HepG2 (cell line): Measurements from ENCODE around the gene MEG3. TPM values are rescaled to one million over a fixed set of nuclear protein-coding genes. Genes with fewer than 3 reads are reported as not detected.

Experiments used
- ATAC-seq: fragments of 200-7000 bp; cut with Tn5 transposase; 3 replicates; pipeline ENCODE4 v1.9.1; 2020; ENCODE audit warnings: mild to moderate bottlenecking, moderate library complexity
- BruUV-seq: library from RNA; stranded (reverse); fragments of 400-500 nt; replicated peaks from 2 replicates; lab custom pipeline; 2021; lab: Mats Ljungman, UMichigan
- CTCF ChIA-PET: fragments of 300-600 bp; formaldehyde crosslinking; extraction: SDS; loops from one replicate; lab custom pipeline; 2021; ENCODE audit warnings: low total read pairs, inconsistent platforms, low intra/inter-chr PET ratio; lab: Yijun Ruan, JAX
- POLR2A ChIA-PET: fragments of 350-600 bp; sonication (Branson Sonifier 250); formaldehyde crosslinking; loops from one replicate; lab custom pipeline; 2020; ENCODE audit warnings: antibody characterized with exemption, inconsistent platforms; lab: Yijun Ruan, JAX
- DNase-seq: peaks from one replicate; pipeline ENCODE4 v3.0.0-alpha.2; 2015; ENCODE audit warnings: low spot score
- FAIRE-seq: peaks from 3 replicates; lab custom pipeline; 2011; peaks lifted over from hg19 to GRCh38; lab: Jason Lieb, UNC
- H2AFZ ChIP-seq: one replicate; pipeline ENCODE4 v1.6.1; 2011; ENCODE audit warnings: low read length, inconsistent platforms
- H3K27ac ChIP-seq: fragments of 300-600 bp; 3 replicates; pipeline ENCODE4 v1.8.0; 2011; ENCODE audit warnings: mixed run types, mild to moderate bottlenecking, mixed read lengths, low read length, inconsistent platforms; ENCODE audit not compliant: insufficient read depth; ENCODE audit errors: extremely low read length
- H3K27me3 ChIP-seq, 2 experiments: fragments of 200-600 bp in 1 of 2; 2 replicates in 1 of 2; 3 replicates in 1 of 2; pipeline versions ENCODE4 v1.6.0 to v1.8.0; 2011; ENCODE audit warnings: low read length in 2 of 2, mild to moderate bottlenecking in 2 of 2, moderate library complexity in 2 of 2, inconsistent platforms in 1 of 2; ENCODE audit not compliant: insufficient read depth in 2 of 2, control insufficient read depth in 1 of 2
- H3K36me3 ChIP-seq, 2 experiments: fragments of 200-600 bp in 1 of 2; replicated peaks in 1 of 2; 2 replicates in 1 of 2; 3 replicates in 1 of 2; pipeline versions ENCODE4 v1.5.1 to v1.8.0; 2011; ENCODE audit warnings: low read length in 2 of 2, inconsistent platforms in 1 of 2; ENCODE audit not compliant: insufficient read depth in 2 of 2, control insufficient read depth in 1 of 2
- H3K4me1 ChIP-seq: 2 replicates; pipeline ENCODE4 v1.5.1; 2012; ENCODE audit warnings: low read length, inconsistent platforms; ENCODE audit not compliant: insufficient read depth
- H3K4me2 ChIP-seq: 2 replicates; pipeline ENCODE4 v1.6.0; 2011; ENCODE audit warnings: low read depth, low read length, inconsistent platforms
- H3K4me3 ChIP-seq, 3 experiments: fragments of 200-600 bp in 1 of 3; sonication (generic), shearing (Covaris generic) in 1 of 3; replicated peaks in 1 of 3; 2 replicates each; pipeline ENCODE4 v1.5.1; 2011 to 2016; ENCODE audit warnings: low read length in 3 of 3, inconsistent platforms in 2 of 3, low read depth in 2 of 3, mild to moderate bottlenecking in 2 of 3, control low read depth in 1 of 3, mixed read lengths in 1 of 3; ENCODE audit not compliant: insufficient read depth in 1 of 3
- H3K79me2 ChIP-seq: one replicate; pipeline ENCODE4 v1.6.1; 2011; ENCODE audit warnings: low read length, inconsistent platforms; ENCODE audit not compliant: insufficient read depth
- H3K9ac ChIP-seq: 2 replicates; pipeline ENCODE4 v1.6.0; 2011; ENCODE audit warnings: mild to moderate bottlenecking, low read depth, low read length, inconsistent platforms; ENCODE audit not compliant: insufficient read depth
- H3K9me3 ChIP-seq: 2 replicates; pipeline ENCODE4 v1.5.1; 2012; ENCODE audit warnings: mild to moderate bottlenecking, low read length
- H4K20me1 ChIP-seq: 2 replicates; pipeline ENCODE4 v1.6.0; 2011; ENCODE audit warnings: inconsistent platforms, mild to moderate bottlenecking, low read length, moderate library complexity; ENCODE audit not compliant: insufficient read depth
- FOXC1 ChIP-seq: sonication (generic); formaldehyde crosslinking; IDR thresholded peaks from 2 replicates; pipeline ENCODE4 v1.8.0; 2022; ENCODE audit warnings: mild to moderate bottlenecking, missing genetic modification reagents, borderline replicate concordance
- GLI4 ChIP-seq: sonication (generic); formaldehyde crosslinking; IDR thresholded peaks from 2 replicates; pipeline ENCODE4 v1.5.1; 2020; ENCODE audit warnings: missing genetic modification reagents, mild to moderate bottlenecking, moderate library complexity, borderline replicate concordance
- KLF16 ChIP-seq, 2 experiments: sonication (generic) in 1 of 2; formaldehyde crosslinking in 1 of 2; IDR thresholded peaks; 2 replicates each; pipeline versions ENCODE4 v1.6.1 to v1.8.0; 2016 to 2023; ENCODE audit warnings: missing genetic modification reagents in 2 of 2, missing compliant biosample characterization in 1 of 2
- ZNF160 ChIP-seq: sonication (generic); formaldehyde crosslinking; IDR thresholded peaks from 2 replicates; pipeline ENCODE4 v1.8.0; 2022; ENCODE audit warnings: mild to moderate bottlenecking, inconsistent platforms, missing genetic modification reagents
- ZNF564 ChIP-seq: sonication (generic); formaldehyde crosslinking; IDR thresholded peaks from 2 replicates; pipeline ENCODE4 v1.8.1; 2023; ENCODE audit warnings: mild to moderate bottlenecking, missing genetic modification reagents
- WGBS: methylation state at CpG from one replicate; pipeline ENCODE4 v1.1.6; 2017; ENCODE audit warnings: low lambda C conversion rate; 5-methylcytosine and 5-hydroxymethylcytosine counted together
- in situ Hi-C: cut with HindIII; loops from 2 replicates; pipeline ENCODE4 v1.10.0; 2017; ENCODE audit warnings: low pct_unique_long_range_greater_than_20kb; ENCODE audit not compliant: extremely low pct_ligation_motif_present
- intact Hi-C: fragments of 100-400 bp; cut with micrococcal nuclease; formaldehyde crosslinking; loops from one replicate; pipeline ENCODE4 v1.10.0; 2022; ENCODE audit not compliant: unreplicated experiment
- polyA plus RNA-seq, 8 experiments: library from polyadenylated mRNA; depleted of rRNA in 3 of 8; stranded (reverse) in 7 of 8; unstranded in 1 of 8; fragments of >200 nt; fragmentation: Illumina TruSeq in 4 of 8; extraction: Trizol in 4 of 8; gene quantifications; 2 replicates each; pipeline versions ENCODE4 v1.2.1 to v1.2.3, GENCODE V29; 2011 to 2016; ENCODE audit warnings: low read depth in 4 of 8, missing spikeins in 1 of 8, mixed read lengths in 1 of 8; ENCODE audit not compliant: insufficient read depth in 1 of 8
- total RNA-seq, 5 experiments: library from RNA; depleted of rRNA; stranded (reverse); fragments of >200 nt; fragmentation: Illumina TruSeq; extraction: Trizol; gene quantifications; 2 replicates each; pipeline ENCODE4 v1.2.3, GENCODE V29; 2016; ENCODE audit warnings: low read depth in 1 of 5
- TF ChIP-seq, protein P1 (sequence below): sonication (generic); formaldehyde crosslinking; IDR thresholded peaks from 2 replicates; pipeline ENCODE4 v1.4.0; 2020; ENCODE audit warnings: mild to moderate bottlenecking, missing genetic modification reagents
- TF ChIP-seq, protein P2 (sequence below): sonication (generic); formaldehyde crosslinking; conservative IDR thresholded peaks from 2 replicates; pipeline ENCODE4 v1.8.0; 2022; ENCODE audit warnings: mild to moderate bottlenecking, moderate library complexity, missing genetic modification reagents

The MEG3 gene
- total and polyA plus RNA-seq, 2 of the 13 experiments (the other 11 are each of a cell fraction or from before 2014, with no cell fraction given) = 0.17 TPM; not detected in 1

DNA sequence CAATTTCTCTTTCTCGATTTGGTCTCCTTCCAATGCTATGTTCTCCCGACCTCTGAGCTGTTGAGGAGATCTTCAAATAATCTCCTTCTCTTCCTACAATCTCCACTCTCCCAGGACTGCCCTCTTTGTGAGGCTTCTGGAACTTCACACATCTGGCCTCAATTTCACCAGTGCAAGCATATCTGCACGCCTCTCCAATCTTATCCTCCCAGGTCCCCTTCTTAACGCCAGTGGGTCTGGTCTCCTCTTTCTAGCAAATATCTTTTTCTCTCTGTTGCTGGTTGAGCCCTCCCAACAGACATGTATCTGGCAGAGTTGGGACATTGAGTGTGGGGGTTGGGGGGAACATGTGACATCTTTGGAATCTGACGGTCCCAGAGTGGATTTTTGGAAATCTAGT lies 59.7 kb downstream of the MEG3 start:
- no peak for ATAC-seq
- TF ChIP-seq, protein P1, sequence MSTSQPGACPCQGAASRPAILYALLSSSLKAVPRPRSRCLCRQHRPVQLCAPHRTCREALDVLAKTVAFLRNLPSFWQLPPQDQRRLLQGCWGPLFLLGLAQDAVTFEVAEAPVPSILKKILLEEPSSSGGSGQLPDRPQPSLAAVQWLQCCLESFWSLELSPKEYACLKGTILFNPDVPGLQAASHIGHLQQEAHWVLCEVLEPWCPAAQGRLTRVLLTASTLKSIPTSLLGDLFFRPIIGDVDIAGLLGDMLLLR (CRISPR knock-in tag) = no peak
- TF ChIP-seq ZNF160 (CRISPR knock-in tag) (no peak), GLI4 (no peak), FOXC1 (CRISPR knock-in tag) (no peak), ZNF564 (CRISPR knock-in tag) (no peak), KLF16 (CRISPR knock-in tag; IDR thresholded peaks at IDR 0.05) (no peak)
- TF ChIP-seq, protein P2, sequence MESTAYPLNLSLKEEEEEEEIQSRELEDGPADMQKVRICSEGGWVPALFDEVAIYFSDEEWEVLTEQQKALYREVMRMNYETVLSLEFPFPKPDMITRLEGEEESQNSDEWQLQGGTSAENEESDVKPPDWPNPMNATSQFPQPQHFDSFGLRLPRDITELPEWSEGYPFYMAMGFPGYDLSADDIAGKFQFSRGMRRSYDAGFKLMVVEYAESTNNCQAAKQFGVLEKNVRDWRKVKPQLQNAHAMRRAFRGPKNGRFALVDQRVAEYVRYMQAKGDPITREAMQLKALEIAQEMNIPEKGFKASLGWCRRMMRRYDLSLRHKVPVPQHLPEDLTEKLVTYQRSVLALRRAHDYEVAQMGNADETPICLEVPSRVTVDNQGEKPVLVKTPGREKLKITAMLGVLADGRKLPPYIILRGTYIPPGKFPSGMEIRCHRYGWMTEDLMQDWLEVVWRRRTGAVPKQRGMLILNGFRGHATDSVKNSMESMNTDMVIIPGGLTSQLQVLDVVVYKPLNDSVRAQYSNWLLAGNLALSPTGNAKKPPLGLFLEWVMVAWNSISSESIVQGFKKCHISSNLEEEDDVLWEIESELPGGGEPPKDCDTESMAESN (CRISPR knock-in tag) = no peak
- H3K27ac ChIP-seq = no peak overlapping the region
- no peak for FAIRE-seq
- intact Hi-C loops (no loop called here), in situ Hi-C loops (no loop called here)
- H3K4me3 ChIP-seq = no peak overlapping the region
- H3K27me3 ChIP-seq = peaks cover 1 to 32% of the 10 kb centered on the region in 2 experiments
- no peak for DNase-seq
- H3K9ac ChIP-seq = no peak overlapping the region
- 37% methylated on average over 5 of the region's 5 CpGs for WGBS
- H3K4me1 ChIP-seq = no peaks in the 10 kb centered on the region
- ChIA-PET POLR2A (no interaction called here), CTCF (no interaction called here)
- H3K4me2 ChIP-seq = no peak overlapping the region
- H3K36me3 ChIP-seq = no peaks in the 10 kb centered on the region
- H2AFZ ChIP-seq = no peak overlapping the region
- BruUV-seq = no TSS peak
- no peaks in the 10 kb centered on the region for H3K9me3 ChIP-seq
- no peaks in the 10 kb centered on the region for H4K20me1 ChIP-seq
- no peaks in the 10 kb centered on the region for H3K79me2 ChIP-seq
